Cardiac fibroblast (primary cell): ENCODE measurements around the gene ZFTA.
A peak's percentile ranks its signal among the peaks of the same experiment; 100 is the strongest.

Experiments
- DNase-seq, 2 donors: peaks; one replicate each; pipeline versions ENCODE4 v3.0.0 to v3.0.0-alpha.2; 2010; ENCODE audit warnings: low read depth in 2 of 2
- H3K4me3 ChIP-seq, 2 donors: replicated peaks in 1 of 2; 1 replicate in 1 of 2; 2 replicates in 1 of 2; pipeline ENCODE4 v1.5.1; 2011; ENCODE audit warnings: low read depth in 2 of 2, low read length in 2 of 2, mild to moderate bottlenecking in 2 of 2, moderate library complexity in 1 of 2
- TF ChIP-seq, protein P1 (sequence below): IDR thresholded peaks from one replicate; pipeline ENCODE4 v1.5.1; 2011; ENCODE audit warnings: low read depth, mild to moderate bottlenecking, low read length, inconsistent platforms

The ZFTA gene

DNA sequence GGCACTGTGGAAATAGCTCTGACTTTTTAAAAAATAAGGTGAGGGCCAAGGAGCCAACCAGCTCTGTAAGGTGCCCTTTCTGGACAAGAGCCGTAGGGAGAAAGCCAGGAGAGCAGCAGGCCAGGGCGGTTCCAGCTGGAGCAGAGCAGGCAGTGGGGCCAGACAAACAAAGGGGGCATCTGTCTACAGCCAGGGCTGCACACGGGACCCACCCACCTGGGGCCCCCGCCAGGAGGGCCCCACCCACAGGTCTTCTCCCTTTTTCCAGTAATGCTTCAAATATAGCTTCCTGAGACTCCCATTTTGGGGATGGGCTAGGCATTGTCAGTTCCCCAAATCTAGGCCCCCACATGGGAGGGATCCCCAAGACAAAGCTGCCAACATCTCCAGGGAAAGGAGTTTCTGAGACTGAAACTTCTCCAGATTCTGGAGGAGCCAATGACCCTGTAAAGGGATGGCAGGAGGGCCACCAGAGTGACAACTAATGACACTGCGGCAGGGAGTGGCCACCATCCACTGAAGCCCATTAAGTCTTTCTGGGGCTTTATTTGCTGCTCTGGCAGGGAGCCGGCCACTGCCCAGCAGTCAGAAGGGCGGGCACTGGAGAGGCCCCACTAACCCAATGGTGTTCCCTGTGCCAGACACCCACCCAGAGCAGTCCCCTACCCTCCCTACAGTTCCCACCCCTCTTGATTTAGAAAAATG is 1.9 kb downstream of the ZFTA start:
- TF ChIP-seq, protein P1, sequence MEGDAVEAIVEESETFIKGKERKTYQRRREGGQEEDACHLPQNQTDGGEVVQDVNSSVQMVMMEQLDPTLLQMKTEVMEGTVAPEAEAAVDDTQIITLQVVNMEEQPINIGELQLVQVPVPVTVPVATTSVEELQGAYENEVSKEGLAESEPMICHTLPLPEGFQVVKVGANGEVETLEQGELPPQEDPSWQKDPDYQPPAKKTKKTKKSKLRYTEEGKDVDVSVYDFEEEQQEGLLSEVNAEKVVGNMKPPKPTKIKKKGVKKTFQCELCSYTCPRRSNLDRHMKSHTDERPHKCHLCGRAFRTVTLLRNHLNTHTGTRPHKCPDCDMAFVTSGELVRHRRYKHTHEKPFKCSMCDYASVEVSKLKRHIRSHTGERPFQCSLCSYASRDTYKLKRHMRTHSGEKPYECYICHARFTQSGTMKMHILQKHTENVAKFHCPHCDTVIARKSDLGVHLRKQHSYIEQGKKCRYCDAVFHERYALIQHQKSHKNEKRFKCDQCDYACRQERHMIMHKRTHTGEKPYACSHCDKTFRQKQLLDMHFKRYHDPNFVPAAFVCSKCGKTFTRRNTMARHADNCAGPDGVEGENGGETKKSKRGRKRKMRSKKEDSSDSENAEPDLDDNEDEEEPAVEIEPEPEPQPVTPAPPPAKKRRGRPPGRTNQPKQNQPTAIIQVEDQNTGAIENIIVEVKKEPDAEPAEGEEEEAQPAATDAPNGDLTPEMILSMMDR: no peak
- peak overlapping the region; percentile 77 to 78 for H3K4me3 ChIP-seq
- DNase-seq: no peak

DNA sequence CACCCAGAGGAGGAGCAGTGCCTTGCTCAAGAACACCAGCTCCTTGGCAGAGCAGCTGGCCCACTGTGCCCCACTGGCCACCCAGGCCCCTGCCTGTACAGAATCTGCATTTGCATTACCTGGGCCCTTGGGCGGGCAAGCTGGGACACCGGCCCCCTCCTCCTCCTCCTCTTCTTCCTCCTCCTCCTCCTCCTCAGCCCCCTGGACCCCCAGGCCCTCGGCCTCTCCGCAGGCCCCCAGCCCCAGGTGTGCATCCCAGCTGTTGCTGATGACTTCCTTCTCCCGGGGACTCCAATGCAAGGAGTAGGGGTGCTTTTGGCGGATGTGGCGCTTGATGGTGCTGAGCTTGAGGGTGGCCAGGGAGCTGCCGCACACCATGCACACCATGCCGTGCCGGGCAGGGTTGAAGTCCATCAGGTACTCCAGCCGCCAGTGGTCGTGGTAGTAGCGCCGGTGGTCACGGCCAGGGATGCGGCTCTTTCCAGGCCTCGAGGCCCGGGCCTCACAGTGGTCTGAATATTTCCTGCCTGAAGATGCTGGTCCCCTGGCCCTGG is 2.8 kb downstream of the ZFTA start:
- no peak for DNase-seq
- TF ChIP-seq, protein P1: no peak
- no peak overlapping the region for H3K4me3 ChIP-seq

GRCh38 chr11:63764679-63765647 is 3.6 kb downstream of the ZFTA start:
- TF ChIP-seq, protein P1: no peak
- DNase-seq: peak in 1 of 2 donors; percentile 57
- no peak overlapping the region for H3K4me3 ChIP-seq

- no peak overlapping the region for H3K4me3 ChIP-seq
- DNase-seq: no peak
- TF ChIP-seq, protein P1: no peak
Observed at GRCh38 chr11:63764340-63764678, 4.3 kb downstream of the ZFTA start.

GRCh38 chr11:63763496-63764339 is 4.9 kb downstream of the ZFTA start:
- no peak for DNase-seq
- TF ChIP-seq, protein P1: no peak
- no peak overlapping the region for H3K4me3 ChIP-seq
